HL-60 (cell line): ENCODE measurements around the gene GMDS.
A peak's percentile ranks its signal among the peaks of the same experiment; 100 is the strongest.

Experiments
- DNase-seq, 2 experiments: peaks; one replicate each; pipeline ENCODE4 v3.0.0-alpha.2; 2010 to 2020; ENCODE audit warnings: low read depth in 1 of 2, low spot score in 1 of 2
- H3K27ac ChIP-seq: fragments of 250-450 bp; sonication (Bioruptor Pico); replicated peaks from 2 replicates; pipeline ENCODE4 v1.5.1; 2020; ENCODE audit warnings: mild to moderate bottlenecking, moderate library complexity
- H3K27me3 ChIP-seq: fragments of 250-450 bp; sonication (Bioruptor Pico); 2 replicates; pipeline ENCODE4 v1.5.1; 2021; ENCODE audit warnings: mild to moderate bottlenecking, moderate library complexity; ENCODE audit not compliant: insufficient read depth, poor library complexity, severe bottlenecking
- H3K4me3 ChIP-seq: replicated peaks from 2 replicates; pipeline ENCODE4 v1.5.1; 2011; ENCODE audit warnings: mild to moderate bottlenecking, control low read depth, low read length; ENCODE audit not compliant: insufficient read depth
- CTCF ChIP-seq: IDR thresholded peaks from one replicate; pipeline ENCODE4 v1.5.1; 2011; ENCODE audit warnings: low read length, control low read depth, inconsistent platforms; ENCODE audit not compliant: insufficient read depth
- GABPA ChIP-seq: IDR thresholded peaks from 2 replicates; pipeline ENCODE4 v1.6.1; 2012; ENCODE audit warnings: low read depth
- POLR2AphosphoS5 ChIP-seq: IDR thresholded peaks from 2 replicates; pipeline ENCODE4 v1.6.1; 2012; ENCODE audit warnings: low read depth
- REST ChIP-seq: IDR thresholded peaks from 2 replicates; pipeline ENCODE4 v1.6.1; 2012; ENCODE audit warnings: low read depth; ENCODE audit not compliant: insufficient replicate concordance
- SPI1 ChIP-seq: IDR thresholded peaks from 2 replicates; pipeline ENCODE4 v1.6.1; 2012; ENCODE audit warnings: low read depth, mild to moderate bottlenecking, borderline replicate concordance

GMDS gene

GRCh38 chr6:1913577-1913976 is 331.8 kb downstream of the GMDS start:
- TF ChIP-seq GABPA (no peak), POLR2AphosphoS5 (no peak), SPI1 (no peak), REST (no peak)
- H3K4me3 ChIP-seq = no peak overlapping the region
- no peaks in the 10 kb centered on the region for H3K27me3 ChIP-seq
- no peak for DNase-seq
- H3K27ac ChIP-seq = no peak overlapping the region

DNA sequence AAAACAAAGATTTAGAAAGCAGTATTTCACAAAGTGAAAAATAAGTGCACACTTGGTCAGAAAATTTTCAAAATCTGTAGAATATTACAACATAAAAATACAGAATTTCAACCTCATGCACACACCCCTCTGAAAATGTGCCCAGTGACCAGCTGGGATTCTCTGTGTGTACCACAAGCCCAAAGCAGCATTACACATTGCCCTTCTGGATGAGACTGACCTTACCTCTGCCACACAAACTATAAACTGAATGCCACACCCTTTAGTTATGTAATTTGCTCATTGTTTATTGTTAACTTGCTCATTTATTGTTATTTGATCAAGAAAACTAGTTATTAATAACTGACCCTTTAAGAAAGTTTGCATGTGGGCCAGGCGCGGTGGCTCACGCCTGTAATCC is 332.7 kb downstream of the GMDS start:
- peak overlapping the region; percentile 59; the same call in 1 of the 2 replicates for H3K27ac ChIP-seq
- TF ChIP-seq SPI1 (no peak), POLR2AphosphoS5 (no peak), GABPA (no peak)
- H3K27me3 ChIP-seq = no peaks in the 10 kb centered on the region
- H3K4me3 ChIP-seq = no peak overlapping the region
- DNase-seq = peak in 1 of 2 experiments; percentile 16

- Histone ChIP-seq H3K27me3 (no peaks in the 10 kb centered on the region), H3K27ac (peak overlapping the region; percentile 59), H3K4me3 (no peak overlapping the region)
- no peak for TF ChIP-seq GABPA
- DNase-seq = peak; percentile 33 to 49
Measured at GRCh38 chr6:1911474-1911873, 333.9 kb downstream of the GMDS start.

DNA sequence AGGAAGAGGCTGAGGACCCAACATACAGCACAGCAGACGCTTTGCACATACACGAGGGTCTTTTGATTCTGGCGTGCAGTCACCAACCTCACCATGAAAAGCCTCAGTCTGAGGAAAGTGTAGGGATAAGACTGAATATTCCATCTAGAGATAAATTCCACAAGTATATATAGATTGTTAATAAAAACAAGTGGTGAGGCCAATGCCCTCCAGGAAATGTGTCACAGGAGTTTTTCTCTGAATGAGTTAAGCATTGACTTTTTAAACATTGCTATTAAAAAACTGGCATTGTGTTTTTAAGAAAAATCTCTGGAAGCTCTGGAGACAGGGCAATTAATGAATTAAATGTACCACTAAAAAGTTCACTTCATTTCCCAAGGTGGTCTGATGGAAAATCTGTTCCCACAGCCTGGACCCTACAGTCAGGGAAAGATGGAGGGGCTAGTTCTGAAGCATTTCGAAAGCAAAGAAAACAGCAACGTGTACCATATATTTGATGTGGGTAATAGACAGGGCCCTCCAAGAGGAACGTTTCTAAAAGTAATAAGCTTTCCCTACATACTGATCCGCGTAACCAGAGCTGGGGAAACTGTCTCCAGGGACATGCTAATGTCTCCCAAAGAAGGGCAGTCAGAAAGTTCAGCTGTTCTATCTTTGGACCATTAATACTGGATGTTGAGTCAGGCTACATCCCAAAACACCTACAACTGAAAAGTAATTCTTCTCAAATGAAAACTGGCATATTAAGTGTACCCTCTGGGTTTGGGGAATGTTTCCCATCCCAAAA is 334.6 kb downstream of the GMDS start:
- TF ChIP-seq SPI1 (no peak), POLR2AphosphoS5 (no peak), REST (no peak), CTCF (no peak), GABPA (no peak)
- no peak for DNase-seq
- Histone ChIP-seq H3K27me3 (no peaks in the 10 kb centered on the region), H3K27ac (peak overlapping the region; percentile 59), H3K4me3 (no peak overlapping the region)

GRCh38 chr6:1908784-1909183 is 336.6 kb downstream of the GMDS start:
- Histone ChIP-seq H3K27me3 (no peaks in the 10 kb centered on the region), H3K27ac (no peak overlapping the region), H3K4me3 (no peak overlapping the region)
- TF ChIP-seq POLR2AphosphoS5 (no peak), SPI1 (no peak), REST (no peak), CTCF (no peak), GABPA (no peak)
- no peak for DNase-seq
